ENCODE results near the gene LRMDA. TPM values are rescaled to one million over a fixed set of nuclear protein-coding genes. Genes with fewer than 3 reads are reported as not detected.

LRMDA gene
- total and polyA plus RNA-seq, 10 of the 15 experiments (the other 5 are each of a cell fraction or from before 2014, with no cell fraction given), result 0.07 to 0.54 (median 0.29) TPM; not detected in 4

DNA sequence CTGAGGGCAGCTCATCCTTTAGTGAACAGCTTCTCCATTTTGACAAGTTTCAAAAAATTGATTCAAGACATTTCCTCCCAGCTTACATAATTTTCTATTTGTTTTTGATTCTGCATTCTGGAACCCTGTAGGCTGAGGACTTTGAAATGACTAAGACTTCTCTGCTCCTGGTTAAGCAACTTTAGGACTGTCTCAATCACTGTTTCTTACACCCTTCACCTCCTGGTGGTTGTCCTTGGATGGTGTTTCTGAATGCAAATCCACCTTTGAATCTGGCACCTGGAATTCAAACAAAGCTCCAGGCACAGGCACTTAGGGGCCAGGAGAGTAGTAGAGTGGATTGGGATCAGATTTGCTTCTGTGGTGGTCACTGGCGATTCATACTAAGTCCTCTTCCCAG is 595.5 kb downstream of the LRMDA start:
- ChIA-PET POLR2A (no interaction called here), RAD21 (ENCODE audit: unreplicated experiment) (interaction anchor here (0.5 to 2.2 kb wide), 3 partner anchors 10 to 376 kb away, joined by 3 to 7 read pairs (median 3); no protein-coding TSS in a partner anchor), SMC1A (ENCODE audit: uncharacterized antibody, unreplicated experiment) (interaction anchor here (1.1 to 1.5 kb wide), 4 partner anchors 30 to 524 kb away, joined by 3 to 4 read pairs (median 4); no protein-coding TSS in a partner anchor), CTCF (interaction anchor here (0.7 to 3.3 kb wide), 4 partner anchors 10 to 617 kb away, joined by 3 to 15 read pairs (median 6); no protein-coding TSS in a partner anchor)
- FAIRE-seq, result no peak
- Histone ChIP-seq H3K9ac (ENCODE audit: control insufficient read depth, insufficient read depth, low read length) (no peak overlapping the region), H3K4me1 (ENCODE audit: control insufficient read depth, insufficient read depth, low read length) (no peaks in the 10 kb centered on the region), H3K27me3 (replicated peaks in 1 of 2; ENCODE audit: control insufficient read depth in 2 of 2, insufficient read depth in 2 of 2, low read length in 1 of 2) (no peaks in the 10 kb centered on the region; a peak in 1 of 4 replicates), H3K36me3 (ENCODE audit: control insufficient read depth in 2 of 2, insufficient read depth in 2 of 2, low read length in 1 of 2) (no peaks in the 10 kb centered on the region), H3K27ac (ENCODE audit: control insufficient read depth, insufficient read depth) (no peak overlapping the region), H2AFZ (ENCODE audit: control insufficient read depth, low read depth, low read length) (no peak overlapping the region), H3K4me3 (no peak overlapping the region), H3K4me2 (ENCODE audit: control insufficient read depth, insufficient read depth) (no peak overlapping the region), H3K9me3 (replicated peaks; ENCODE audit: control insufficient read depth, insufficient read depth, low read length) (no peaks in the 10 kb centered on the region), H4K20me1 (ENCODE audit: control insufficient read depth, insufficient read depth) (no peaks in the 10 kb centered on the region), H3K79me2 (ENCODE audit: control insufficient read depth, insufficient read depth, low read length) (no peaks in the 10 kb centered on the region)
- in situ Hi-C loops (cut with MboI) (loop anchor here (25.0 kb wide), 1 partner anchor 640 kb away; no protein-coding TSS in a partner anchor), intact Hi-C loops (cut with micrococcal nuclease; ENCODE audit: unreplicated experiment) (loop anchor here (10.0 kb wide), 1 partner anchor 62 kb away; no protein-coding TSS in a partner anchor)
- DNase-seq (ENCODE audit: low read depth, low spot score), result no peak
- BruUV-seq (replicated peaks), result no TSS peak
- WGBS (ENCODE audit: insufficient coverage, insufficient replicate concordance, low lambda C conversion rate, missing lambda C conversion rate), result 29% methylated on average over 1 of the region's 1 CpG
- ATAC-seq, result no peak
- TF ChIP-seq POLR2AphosphoS5 (IDR thresholded peaks at IDR 0.05; ENCODE audit: low read length), result no peak
- TF ChIP-seq, protein P1, sequence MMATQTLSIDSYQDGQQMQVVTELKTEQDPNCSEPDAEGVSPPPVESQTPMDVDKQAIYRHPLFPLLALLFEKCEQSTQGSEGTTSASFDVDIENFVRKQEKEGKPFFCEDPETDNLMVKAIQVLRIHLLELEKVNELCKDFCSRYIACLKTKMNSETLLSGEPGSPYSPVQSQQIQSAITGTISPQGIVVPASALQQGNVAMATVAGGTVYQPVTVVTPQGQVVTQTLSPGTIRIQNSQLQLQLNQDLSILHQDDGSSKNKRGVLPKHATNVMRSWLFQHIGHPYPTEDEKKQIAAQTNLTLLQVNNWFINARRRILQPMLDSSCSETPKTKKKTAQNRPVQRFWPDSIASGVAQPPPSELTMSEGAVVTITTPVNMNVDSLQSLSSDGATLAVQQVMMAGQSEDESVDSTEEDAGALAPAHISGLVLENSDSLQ (IDR thresholded peaks at IDR 0.05), result no peak
- TF ChIP-seq, protein P2, sequence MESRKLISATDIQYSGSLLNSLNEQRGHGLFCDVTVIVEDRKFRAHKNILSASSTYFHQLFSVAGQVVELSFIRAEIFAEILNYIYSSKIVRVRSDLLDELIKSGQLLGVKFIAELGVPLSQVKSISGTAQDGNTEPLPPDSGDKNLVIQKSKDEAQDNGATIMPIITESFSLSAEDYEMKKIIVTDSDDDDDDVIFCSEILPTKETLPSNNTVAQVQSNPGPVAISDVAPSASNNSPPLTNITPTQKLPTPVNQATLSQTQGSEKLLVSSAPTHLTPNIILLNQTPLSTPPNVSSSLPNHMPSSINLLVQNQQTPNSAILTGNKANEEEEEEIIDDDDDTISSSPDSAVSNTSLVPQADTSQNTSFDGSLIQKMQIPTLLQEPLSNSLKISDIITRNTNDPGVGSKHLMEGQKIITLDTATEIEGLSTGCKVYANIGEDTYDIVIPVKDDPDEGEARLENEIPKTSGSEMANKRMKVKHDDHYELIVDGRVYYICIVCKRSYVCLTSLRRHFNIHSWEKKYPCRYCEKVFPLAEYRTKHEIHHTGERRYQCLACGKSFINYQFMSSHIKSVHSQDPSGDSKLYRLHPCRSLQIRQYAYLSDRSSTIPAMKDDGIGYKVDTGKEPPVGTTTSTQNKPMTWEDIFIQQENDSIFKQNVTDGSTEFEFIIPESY (IDR thresholded peaks at IDR 0.05), result no peak
- no peak for TF ChIP-seq BACH1 (IDR thresholded peaks at IDR 0.05; ENCODE audit: borderline replicate concordance)
- no peak for TF ChIP-seq NFXL1 (IDR thresholded peaks at IDR 0.05; ENCODE audit: borderline replicate concordance)
- TF ChIP-seq, protein P3, sequence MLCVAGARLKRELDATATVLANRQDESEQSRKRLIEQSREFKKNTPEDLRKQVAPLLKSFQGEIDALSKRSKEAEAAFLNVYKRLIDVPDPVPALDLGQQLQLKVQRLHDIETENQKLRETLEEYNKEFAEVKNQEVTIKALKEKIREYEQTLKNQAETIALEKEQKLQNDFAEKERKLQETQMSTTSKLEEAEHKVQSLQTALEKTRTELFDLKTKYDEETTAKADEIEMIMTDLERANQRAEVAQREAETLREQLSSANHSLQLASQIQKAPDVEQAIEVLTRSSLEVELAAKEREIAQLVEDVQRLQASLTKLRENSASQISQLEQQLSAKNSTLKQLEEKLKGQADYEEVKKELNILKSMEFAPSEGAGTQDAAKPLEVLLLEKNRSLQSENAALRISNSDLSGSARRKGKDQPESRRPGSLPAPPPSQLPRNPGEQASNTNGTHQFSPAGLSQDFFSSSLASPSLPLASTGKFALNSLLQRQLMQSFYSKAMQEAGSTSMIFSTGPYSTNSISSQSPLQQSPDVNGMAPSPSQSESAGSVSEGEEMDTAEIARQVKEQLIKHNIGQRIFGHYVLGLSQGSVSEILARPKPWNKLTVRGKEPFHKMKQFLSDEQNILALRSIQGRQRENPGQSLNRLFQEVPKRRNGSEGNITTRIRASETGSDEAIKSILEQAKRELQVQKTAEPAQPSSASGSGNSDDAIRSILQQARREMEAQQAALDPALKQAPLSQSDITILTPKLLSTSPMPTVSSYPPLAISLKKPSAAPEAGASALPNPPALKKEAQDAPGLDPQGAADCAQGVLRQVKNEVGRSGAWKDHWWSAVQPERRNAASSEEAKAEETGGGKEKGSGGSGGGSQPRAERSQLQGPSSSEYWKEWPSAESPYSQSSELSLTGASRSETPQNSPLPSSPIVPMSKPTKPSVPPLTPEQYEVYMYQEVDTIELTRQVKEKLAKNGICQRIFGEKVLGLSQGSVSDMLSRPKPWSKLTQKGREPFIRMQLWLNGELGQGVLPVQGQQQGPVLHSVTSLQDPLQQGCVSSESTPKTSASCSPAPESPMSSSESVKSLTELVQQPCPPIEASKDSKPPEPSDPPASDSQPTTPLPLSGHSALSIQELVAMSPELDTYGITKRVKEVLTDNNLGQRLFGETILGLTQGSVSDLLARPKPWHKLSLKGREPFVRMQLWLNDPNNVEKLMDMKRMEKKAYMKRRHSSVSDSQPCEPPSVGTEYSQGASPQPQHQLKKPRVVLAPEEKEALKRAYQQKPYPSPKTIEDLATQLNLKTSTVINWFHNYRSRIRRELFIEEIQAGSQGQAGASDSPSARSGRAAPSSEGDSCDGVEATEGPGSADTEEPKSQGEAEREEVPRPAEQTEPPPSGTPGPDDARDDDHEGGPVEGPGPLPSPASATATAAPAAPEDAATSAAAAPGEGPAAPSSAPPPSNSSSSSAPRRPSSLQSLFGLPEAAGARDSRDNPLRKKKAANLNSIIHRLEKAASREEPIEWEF (IDR thresholded peaks at IDR 0.05; ENCODE audit: insufficient replicate concordance, low read depth, low read length), result no peak
- no peak for TF ChIP-seq RELA (IDR thresholded peaks at IDR 0.05; ENCODE audit: borderline replicate concordance, partially characterized antibody)
- no peak for TF ChIP-seq PML (IDR thresholded peaks at IDR 0.05; ENCODE audit: low read length)
- no peak for TF ChIP-seq IKZF1 (conservative IDR thresholded peaks at IDR 0.05)
- TF ChIP-seq, protein P4, sequence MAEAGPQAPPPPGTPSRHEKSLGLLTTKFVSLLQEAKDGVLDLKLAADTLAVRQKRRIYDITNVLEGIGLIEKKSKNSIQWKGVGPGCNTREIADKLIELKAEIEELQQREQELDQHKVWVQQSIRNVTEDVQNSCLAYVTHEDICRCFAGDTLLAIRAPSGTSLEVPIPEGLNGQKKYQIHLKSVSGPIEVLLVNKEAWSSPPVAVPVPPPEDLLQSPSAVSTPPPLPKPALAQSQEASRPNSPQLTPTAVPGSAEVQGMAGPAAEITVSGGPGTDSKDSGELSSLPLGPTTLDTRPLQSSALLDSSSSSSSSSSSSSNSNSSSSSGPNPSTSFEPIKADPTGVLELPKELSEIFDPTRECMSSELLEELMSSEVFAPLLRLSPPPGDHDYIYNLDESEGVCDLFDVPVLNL (IDR thresholded peaks at IDR 0.05; ENCODE audit: low read depth, low read length), result no peak
- TF ChIP-seq RCOR1 (conservative IDR thresholded peaks at IDR 0.05; ENCODE audit: low read depth, low read length), result no peak
- no peak for TF ChIP-seq NBN (IDR thresholded peaks at IDR 0.05)
- no peak for TF ChIP-seq NR2C2 (IDR thresholded peaks at IDR 0.05; ENCODE audit: borderline replicate concordance, control insufficient read depth, insufficient read length, low read depth)
- no peak for TF ChIP-seq CBX3 (IDR thresholded peaks at IDR 0.05; ENCODE audit: borderline replicate concordance, low read depth)
- TF ChIP-seq IRF4 (IDR thresholded peaks at IDR 0.05; ENCODE audit: low read depth, low read length), result no peak
- TF ChIP-seq TARDBP (IDR thresholded peaks at IDR 0.05; ENCODE audit: borderline replicate concordance), result no peak

Measured in GM12878 (cell line).